ENCODE data around the gene FOXD1.

Gene FOXD1

DNA sequence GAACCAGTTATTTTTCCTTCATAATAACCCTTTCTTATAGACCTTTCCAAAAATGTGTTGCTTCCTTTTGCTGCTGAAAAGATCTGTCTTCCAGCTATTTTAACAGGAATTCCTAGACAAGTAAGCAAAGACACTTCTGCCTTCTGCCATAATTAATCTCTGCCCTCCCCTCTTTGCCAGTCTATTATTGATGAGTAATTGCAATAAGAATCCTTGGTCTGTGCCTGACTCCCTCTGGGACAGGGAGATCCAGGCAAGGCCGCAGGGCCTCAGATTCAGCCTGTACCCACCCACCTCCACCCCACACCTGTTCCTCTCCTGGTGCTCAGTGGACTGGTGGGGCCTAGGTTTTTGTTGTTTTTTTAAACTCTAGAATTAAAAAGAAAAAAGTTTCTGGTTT lies 8.3 kb downstream of the FOXD1 start:
- DNase-seq (ENCODE audit: low spot score) = no peak

DNA sequence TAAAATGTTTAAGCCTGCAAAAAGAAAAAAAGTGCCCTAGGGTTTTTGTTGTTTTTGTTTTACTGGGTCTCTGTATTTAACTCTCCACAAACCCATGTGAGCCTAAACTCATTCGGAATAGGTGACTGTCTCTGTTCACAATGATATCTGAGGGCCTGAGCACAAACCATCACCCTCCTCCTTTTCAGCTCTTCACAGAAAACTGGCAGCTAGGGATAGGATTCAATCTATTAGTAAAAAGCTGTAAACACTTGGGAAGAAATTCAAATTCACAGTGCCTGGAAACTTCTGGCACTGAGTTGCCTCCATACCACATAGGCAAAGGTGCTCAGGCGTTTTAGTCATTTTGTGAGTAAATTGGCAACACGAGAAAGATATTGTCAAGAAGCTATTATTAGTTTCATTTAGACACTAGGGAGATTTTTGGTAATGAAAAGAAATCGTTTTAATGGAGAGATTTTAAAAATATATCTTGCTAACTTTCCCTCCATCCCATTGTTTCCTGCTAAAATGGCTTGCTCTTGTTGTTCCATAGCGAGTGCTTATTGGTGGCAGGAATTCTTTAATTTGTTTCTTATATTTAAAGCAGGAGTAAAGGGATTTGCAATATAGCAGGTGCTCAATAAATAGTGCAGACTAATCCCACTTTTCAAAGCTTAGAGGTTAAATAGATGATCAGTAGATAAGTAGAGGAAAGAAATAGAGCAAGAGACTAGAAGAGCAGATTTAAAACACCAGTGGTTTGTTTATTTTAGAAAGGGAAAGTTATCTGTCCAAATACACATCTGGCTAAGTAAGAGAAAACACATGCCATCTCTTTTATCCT lies 9.7 kb downstream of the FOXD1 start:
- no peak for DNase-seq (ENCODE audit: low spot score)

DNA sequence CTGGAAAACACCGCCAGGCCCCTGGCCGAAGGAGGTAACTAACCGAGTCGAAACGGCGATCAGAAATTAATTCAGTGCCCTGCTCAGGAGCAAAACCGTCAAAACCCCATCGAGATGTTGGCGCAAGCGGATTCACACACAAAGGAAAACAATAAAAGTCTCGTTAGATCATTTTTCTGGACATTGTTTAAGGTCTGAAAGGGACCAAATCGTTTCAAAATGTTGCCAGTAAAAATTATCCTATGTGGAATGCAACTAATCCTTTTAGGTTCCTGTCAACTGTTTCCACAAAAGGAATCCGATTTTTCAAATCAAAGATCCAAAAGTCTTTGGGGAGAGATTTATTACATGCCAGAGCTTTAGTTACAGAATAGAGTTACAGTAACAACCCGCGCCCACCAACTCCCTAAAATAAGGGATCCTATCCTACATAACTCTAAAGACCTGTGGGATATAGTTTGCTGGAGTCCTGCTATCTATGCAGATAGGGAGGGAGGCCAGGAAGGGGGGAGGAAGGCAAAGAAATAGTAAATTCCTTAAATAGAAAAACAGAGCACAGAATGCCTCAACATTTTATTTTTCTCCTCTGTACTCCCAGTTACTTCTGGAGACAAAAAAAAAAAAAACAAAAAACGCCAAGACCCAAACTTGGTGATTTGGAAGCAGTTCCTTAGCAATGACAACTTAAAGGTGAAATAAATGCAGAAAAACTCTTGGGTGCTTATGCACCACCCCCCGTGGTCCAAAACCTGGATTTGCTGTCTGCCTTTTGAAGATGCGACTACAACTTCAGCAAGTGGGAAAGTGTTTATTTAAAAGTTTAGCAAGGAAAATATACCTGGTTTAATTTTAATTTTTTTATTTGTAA lies 10.6 kb downstream of the FOXD1 start:
- no peak for DNase-seq (ENCODE audit: low spot score)

DNA sequence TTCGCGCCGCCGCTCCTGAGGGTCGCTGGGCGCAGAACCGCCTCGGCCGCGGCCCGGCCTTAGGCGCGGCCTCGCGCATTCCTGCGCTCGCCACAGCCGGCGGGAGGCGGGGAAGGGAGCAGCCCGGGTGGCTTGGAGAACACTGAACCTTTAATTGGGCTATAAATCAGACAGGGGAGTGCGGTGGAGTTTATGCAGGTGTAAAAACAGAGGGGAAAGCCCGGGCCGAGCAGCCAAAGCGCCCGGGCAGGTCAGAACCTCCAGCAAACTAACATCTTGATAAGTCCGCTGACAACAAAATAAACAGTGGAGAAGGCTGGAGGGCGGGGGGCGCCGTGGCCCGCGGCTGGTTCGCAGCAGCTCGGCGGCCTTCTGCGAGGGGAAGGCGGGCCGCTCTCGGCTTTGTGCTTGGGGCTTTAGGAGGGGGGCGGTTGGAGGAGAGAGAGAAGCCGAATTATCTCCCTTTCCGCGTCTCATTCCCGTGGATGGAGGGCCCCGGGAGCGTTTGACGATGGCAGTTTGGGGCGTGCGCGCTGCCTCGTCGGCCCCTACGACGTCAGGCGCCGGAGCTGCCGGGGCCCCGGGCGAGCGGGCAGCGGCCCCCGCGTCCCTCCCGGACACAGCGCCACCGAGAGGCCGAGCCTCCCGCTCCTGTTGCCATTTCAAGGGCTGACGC lies 11.3 kb downstream of the FOXD1 start:
- DNase-seq (ENCODE audit: low spot score) = no peak

DNA sequence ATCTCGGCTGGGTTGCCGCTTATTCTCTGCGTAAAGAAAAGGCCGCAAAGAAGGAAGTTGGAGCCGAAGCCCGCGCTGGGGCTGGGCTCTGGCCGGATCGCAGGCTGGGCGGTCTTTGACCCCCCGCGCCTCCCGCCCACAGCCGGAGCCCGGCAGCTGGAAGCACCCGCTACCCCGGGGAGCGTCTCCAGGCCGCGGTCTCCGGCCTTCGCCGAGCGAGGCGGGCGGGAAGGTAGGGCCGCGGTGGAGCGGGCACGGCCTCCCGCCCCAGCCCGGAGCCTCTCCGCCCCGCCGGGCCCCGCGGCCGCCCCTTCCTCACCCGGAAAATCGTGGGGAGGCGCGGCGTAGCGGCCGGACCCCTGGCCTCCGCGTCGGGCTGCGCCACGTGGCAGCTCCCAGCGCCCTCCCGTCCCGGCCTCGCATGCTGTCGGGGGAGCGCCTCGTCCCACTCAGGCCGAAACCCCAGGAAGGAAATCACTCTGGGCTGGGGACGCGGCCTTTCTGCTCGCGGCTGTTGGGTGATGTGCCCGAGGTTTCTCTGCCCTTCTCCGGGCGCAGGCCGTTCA lies 12.0 kb downstream of the FOXD1 start:
- DNase-seq (ENCODE audit: low spot score) = no peak

DNA sequence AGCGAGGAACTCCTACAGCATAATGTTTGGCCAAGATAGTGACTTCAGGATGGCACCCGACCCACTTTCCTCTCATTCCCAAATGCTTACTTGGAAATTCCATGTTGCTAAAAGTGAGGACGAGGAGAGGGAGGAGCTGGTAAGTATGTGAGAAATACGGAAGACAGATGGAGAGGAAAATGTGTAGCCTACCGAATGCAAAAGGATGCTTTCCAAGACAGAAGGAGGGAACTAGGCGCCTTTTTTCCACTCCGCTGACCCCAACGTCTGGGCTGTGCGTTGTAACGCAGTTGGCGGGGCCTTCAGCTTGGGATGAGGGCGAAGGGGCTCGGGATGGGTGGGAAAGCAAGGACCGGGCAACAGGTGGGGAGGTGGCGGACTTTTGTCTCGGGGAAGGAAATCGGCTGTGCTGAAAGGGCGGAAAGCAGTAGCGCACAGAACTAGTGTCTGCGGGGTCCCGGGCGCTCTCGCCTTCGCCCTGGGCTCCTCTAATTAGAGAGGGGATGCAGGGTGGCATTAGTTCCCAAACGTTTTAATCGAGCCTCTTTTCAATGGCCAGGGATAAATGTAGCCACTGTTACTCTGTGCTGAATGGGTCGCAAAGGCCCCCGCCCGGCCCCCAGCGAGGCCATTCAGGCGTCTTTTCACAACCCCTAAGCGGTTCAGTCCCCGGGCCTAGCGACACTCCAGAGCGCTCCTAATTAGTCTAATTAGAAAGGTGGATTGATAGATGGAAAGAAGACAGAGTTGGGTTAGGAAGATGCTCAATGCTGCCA lies 12.6 kb downstream of the FOXD1 start:
- no peak for DNase-seq (ENCODE audit: low spot score)

DNA sequence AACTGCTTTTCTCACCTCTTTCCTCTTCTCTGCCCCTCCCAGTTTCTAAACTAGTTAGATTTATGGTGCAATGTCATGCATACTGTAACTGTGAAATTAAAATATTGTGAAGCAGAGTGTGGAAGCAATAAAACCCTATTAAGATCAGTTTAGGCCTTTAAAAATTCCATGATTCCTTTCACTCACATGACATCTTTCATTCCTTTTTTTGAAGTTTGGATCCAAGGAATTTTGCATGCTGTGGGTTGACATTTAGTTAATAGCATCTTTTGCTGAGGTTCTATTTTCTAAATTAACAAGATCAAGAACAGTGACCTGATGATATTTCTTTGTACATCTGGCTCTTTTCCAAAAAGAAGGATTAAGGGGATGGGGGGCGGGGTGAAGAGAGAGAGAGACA lies 13.7 kb downstream of the FOXD1 start:
- DNase-seq (ENCODE audit: low spot score) = no peak

DNA sequence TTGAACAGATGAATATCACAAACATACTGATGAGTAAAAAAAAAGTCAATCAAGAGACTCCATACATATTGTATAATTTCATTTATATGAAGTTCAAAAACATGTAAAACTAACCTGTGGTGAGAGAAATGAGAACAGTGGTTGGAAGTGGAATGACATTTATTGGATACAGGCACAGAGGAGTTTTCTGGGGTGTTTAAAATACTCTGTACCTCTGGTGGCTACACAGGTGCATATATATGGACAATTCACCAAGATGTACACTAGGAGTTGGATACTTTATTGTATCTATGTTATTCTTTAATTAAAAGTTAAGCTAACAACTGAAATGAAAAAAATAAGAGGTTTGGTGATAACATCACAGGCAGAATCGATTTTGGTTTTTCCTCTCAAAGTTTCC lies 14.1 kb downstream of the FOXD1 start:
- DNase-seq (ENCODE audit: low spot score) = no peak

DNA sequence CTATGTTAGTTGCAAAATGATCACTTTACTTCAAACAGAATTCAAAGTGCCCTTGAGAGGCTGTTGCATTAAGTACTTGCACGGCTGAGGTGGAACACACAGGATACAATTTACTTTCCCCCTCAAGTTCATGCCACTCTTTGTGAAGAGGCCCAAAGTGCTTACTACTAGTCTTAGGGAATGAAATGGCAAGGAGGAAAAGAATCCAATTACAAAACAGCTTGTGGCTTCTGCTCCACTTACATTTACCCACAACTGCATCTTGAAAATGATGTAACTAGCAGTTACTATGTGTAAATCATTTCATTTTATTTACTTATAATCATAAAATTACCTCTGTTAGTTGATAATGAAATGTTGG lies 14.6 kb downstream of the FOXD1 start:
- DNase-seq (ENCODE audit: low spot score) = no peak

DNA sequence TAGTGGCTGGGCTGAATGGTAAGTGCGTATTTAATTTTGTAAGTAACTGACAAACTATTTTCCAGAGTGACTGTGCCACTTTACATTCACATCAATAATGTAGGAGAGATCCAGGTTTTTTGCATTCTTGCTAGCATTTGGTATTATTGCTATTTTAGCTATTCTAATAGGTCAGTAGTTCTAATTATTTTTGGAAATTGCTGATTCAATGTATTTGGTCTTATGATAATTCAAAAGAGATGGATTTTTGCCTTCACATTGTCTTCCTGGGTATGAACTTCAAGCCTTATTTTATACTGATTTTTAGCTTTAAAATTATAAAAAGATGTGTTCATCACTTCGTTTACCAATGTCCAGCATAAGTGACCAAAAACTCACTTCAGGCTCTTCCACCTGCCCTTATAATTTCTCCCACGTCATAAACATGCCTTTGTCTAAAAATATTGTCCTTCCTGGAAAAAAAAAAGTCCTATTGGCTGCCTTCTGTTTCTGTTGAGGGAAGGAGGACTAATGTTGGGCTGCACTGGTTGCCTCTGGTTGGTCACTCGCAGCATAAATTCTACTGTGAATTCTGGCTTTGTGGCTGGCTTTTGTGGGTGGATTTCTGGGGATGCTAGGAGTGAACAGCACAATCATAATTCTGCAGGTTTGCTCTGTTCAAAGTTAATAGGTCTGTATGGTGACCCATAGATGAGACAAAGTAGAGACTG lies 15.2 kb downstream of the FOXD1 start:
- DNase-seq (ENCODE audit: low spot score) = no peak

DNA sequence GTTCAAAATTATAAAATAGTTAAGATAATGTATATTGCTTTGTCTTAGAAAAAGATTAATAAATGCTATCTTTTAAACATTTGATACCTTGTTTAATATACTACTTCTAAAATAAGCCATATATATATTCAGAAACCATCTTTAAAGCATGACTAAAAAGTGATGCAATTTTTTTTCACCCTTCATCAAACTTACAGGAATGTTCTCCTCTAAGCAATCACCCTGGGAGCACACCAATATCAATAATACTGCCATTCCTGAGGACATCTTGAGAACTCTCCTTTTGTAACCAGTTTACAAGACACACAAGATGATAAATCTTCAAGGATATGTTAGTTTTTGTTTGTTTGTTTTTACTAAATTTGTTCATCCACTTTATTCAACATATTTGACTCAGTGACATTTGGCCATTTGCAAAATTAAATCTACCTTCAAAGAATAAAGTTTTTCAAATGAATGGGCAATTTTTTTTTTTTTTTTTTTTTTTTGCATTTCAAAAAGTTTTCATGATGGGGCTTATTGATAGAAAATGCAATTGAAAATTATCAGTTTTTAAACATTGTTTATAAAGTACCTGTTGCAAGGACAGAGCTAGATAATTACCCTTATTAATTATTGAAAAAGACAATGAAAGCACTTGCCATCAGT lies 17.2 kb downstream of the FOXD1 start:
- DNase-seq (ENCODE audit: low spot score) = no peak

DNA sequence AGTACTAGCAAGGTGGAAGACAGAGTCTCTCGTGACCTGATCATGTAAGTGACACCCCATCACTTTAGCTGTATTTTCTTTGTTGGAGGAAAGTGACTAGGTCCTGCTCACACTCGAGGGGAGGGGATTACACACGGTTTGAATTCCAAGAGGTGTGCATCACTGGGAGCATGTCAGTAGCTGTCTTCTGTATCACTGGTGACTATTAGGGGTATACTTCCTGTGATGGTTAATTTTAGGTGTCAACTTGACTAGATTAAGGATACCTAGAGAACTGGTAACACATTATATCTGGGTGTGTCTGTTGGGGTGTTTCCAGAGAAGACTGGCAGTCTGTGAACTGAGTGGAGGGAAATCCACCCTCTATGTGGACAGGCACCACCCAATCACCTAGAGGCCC lies 22.5 kb downstream of the FOXD1 start:
- no peak for DNase-seq (ENCODE audit: low spot score)

DNA sequence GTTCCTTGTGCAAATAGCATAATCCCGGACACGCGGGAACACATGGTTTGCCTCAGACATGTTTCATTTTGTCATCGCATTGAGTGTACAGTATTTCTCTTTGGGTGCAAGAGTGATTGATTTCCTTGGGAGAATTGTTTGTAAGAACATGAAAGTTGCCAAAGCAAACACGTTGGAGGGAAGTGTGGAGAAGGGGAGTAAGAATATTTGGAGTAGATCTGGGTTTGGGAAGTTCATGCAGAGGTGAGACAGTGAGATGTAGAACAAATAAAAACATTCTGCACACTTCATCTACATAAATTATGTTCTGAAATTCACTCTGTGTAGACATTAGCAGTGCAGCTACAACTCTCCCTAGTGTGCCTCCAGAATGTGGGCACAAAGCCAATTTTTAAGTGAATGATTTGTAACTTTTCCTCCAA lies 24.0 kb downstream of the FOXD1 start:
- DNase-seq (ENCODE audit: low spot score) = no peak

DNA sequence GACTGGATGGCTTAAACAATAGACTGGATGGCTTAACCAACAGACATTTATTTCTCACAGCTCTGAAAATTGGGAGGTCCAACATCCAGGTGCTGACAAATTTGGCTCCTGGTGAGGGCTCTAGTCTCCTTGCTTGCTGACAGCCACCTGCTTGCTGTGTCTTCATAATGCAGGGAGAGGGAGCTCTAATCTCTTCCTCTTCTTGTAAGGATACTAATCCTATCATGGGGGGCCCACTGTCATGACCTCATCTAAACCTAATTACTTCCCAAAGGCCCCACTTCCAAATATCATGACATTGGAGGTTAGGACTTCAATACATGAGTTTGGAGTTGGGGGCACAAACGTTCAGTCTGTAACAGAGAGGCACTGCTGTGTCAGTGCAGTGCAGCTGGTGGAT lies 26.4 kb downstream of the FOXD1 start:
- DNase-seq (ENCODE audit: low spot score) = no peak

DNA sequence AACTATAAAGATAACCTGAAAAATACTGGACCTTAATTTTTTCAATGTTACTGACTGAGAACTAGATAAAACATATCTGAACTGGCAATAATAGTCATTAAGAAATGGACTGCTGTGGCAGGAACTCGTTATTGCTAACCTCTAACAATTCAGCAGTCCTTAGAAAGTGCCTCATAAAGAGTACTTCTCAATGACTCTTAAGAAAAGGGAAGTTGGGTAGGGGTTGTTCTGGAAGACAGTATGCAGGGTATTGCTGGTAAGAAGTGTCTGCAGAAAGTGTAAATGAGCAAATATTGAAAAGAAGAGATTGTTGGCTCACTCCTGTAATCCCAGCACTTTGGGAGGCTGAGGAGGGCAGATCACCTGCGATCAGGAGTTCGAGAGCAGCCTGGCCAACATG lies 27.9 kb downstream of the FOXD1 start:
- no peak for DNase-seq (ENCODE audit: low spot score)

DNA sequence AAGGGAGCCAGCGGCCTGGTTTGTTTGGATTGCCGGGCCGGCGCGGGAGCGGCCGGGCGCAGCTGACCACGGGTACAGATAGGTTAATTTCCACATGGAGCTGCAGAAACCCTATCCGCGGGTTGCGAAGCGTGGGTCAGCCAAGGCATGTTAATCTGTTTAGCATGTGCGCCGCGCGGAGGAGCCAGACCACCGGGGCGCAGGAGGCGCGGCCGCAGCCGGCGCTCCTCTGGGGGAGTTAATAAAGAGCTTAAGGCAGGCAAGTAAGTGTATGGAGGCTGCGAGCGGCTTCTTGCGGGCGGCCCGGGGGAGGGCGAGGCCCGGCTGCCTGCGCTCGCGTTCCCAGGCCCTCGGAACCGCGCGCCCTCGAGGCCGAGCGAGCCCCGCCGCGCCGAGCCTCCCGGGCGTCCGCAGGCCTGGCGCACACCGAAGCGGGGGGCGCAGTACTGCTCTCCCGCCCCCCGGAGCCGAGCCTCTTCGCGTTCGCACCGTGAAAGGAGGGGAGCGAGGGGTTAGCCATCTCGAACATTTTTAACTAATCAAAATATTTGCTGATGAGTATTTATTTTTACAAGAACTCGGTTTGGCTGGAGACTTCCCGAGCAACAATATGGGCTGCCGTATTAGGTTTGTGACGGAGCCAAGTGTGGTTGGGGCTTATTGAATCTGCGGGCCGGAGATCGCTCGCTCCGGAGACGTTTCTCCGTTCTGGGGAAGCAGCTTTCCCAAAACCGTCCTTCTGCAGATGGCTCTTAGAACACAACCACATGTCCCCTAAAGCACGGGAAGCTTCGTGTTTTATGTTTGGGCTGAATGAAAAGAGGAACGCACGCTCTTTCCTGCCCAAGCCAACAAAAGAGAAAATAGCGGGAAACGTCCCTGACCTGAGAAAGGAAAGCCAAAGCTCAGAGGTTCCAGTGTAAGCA lies 28.8 kb downstream of the FOXD1 start:
- no peak for DNase-seq (ENCODE audit: low spot score)

DNA sequence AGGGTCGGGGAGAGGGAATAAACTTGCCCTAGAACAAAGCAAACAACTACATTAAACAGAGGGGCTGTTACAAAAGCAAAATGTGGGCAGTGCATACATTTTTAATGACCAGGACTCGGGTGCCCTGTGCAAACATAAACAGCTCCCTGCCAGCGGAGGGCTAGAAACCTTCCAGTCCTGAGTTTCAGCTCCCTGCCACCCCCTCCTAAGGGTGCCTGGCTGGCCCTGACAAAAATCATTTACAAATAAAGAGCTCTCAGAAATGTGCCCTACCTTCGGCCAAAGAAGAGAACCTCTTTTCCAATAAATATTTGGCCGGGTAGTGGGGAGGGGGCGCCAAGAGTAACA lies 29.5 kb downstream of the FOXD1 start:
- no peak for DNase-seq (ENCODE audit: low spot score)

DNA sequence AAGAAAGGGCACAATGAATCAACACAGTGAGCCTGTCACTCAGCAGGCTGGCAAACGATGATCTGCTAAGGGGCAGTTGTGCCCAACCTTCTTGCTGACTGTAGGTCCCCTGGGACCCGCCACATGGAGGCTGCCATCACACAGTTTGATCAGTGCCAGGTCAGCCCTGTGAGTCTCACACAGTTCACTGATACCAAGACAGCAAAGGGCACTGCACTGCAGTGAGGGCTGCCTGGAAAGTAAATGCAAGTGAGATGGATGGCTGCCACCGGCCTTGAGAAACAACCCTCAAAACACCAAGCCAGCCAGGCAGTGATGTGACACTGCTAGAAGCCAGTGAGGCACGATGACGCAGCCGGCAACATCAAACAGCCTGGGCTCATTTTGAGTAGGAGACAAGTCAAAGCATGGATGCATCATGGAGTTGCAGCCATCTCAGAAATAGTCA lies 30.3 kb downstream of the FOXD1 start:
- no peak for DNase-seq (ENCODE audit: low spot score)

DNA sequence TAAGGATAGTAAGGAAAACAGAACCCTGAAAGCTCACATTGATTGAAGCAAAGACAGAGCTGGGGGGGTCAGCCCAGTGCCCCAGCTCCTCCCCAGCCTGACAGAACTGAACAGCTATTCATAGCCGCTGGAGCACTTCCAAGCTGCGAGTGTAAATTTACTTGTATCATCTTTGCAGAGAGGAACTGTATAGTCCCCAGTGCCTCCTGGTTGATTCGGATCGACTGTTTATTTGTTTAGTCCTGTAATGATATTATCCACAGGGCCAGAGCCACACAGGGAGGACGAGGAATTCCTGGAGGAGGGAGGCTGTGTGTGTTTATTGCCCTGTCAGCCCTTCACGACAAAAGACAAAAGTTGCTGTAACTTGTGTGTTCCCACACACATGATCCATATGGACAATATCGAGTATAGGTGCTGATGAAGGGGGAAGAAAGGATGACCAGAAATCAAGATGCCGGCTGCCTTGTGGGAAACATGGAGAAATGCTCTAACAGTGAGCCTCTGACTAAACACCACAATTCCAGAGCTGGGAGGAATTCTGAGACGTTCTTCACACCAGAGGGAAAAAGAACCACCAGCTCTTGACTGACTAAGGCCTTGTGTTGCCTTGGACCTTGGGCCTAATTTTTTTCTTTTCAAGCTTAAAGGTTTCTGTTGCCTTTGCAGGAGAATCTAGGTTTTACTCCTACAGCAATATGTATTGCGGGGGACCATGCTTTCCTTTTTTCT lies 31.1 kb downstream of the FOXD1 start:
- DNase-seq (ENCODE audit: low spot score) = no peak

All from kidney capillary endothelial cell (primary cell).